Panc1 (cell line): ENCODE data around the gene NTM.

Experiments
- TF ChIP-seq, protein P1 (sequence below): fragments of 450-650 bp; IDR thresholded peaks from 2 replicates; pipeline ENCODE4 v1.5.1; 2017; ENCODE audit warnings: mild to moderate bottlenecking
- TF ChIP-seq, protein P2 (sequence below), 2 experiments: IDR thresholded peaks; 2 replicates each; pipeline ENCODE4 v1.6.1; 2011 to 2012; ENCODE audit warnings: low read depth in 2 of 2, control low read depth in 1 of 2, low read length in 1 of 2, mild to moderate bottlenecking in 1 of 2, moderate library complexity in 1 of 2; ENCODE audit not compliant: insufficient read depth in 1 of 2

DNA sequence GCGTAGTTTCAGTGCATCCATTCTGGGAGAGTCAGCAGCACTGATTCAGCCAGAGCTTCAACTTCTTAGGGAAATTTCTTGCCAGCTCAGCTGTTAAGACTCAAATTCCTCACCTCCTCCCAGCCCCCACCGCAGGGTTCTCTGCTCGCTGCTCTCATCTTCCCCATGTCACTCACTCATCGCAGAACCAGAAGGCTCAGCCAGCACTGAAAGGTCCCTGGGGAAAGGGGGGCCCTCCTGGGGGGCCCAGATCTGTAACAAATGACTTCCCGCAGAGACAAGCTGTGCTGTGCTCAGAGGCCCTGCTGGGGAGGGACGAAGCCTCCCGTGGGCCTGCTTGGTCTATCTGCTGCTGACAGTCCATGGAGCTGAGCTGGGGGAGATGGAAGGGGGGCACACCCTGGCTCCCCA, 220.6 kb downstream of the NTM start:
- TF ChIP-seq, protein P1, sequence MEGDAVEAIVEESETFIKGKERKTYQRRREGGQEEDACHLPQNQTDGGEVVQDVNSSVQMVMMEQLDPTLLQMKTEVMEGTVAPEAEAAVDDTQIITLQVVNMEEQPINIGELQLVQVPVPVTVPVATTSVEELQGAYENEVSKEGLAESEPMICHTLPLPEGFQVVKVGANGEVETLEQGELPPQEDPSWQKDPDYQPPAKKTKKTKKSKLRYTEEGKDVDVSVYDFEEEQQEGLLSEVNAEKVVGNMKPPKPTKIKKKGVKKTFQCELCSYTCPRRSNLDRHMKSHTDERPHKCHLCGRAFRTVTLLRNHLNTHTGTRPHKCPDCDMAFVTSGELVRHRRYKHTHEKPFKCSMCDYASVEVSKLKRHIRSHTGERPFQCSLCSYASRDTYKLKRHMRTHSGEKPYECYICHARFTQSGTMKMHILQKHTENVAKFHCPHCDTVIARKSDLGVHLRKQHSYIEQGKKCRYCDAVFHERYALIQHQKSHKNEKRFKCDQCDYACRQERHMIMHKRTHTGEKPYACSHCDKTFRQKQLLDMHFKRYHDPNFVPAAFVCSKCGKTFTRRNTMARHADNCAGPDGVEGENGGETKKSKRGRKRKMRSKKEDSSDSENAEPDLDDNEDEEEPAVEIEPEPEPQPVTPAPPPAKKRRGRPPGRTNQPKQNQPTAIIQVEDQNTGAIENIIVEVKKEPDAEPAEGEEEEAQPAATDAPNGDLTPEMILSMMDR: no peak
- TF ChIP-seq, protein P2, sequence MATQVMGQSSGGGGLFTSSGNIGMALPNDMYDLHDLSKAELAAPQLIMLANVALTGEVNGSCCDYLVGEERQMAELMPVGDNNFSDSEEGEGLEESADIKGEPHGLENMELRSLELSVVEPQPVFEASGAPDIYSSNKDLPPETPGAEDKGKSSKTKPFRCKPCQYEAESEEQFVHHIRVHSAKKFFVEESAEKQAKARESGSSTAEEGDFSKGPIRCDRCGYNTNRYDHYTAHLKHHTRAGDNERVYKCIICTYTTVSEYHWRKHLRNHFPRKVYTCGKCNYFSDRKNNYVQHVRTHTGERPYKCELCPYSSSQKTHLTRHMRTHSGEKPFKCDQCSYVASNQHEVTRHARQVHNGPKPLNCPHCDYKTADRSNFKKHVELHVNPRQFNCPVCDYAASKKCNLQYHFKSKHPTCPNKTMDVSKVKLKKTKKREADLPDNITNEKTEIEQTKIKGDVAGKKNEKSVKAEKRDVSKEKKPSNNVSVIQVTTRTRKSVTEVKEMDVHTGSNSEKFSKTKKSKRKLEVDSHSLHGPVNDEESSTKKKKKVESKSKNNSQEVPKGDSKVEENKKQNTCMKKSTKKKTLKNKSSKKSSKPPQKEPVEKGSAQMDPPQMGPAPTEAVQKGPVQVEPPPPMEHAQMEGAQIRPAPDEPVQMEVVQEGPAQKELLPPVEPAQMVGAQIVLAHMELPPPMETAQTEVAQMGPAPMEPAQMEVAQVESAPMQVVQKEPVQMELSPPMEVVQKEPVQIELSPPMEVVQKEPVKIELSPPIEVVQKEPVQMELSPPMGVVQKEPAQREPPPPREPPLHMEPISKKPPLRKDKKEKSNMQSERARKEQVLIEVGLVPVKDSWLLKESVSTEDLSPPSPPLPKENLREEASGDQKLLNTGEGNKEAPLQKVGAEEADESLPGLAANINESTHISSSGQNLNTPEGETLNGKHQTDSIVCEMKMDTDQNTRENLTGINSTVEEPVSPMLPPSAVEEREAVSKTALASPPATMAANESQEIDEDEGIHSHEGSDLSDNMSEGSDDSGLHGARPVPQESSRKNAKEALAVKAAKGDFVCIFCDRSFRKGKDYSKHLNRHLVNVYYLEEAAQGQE (IDR thresholded peaks at IDR 0.05; ENCODE audit: insufficient read depth in 1 of 2, low read depth in 2 of 2, low read length in 1 of 2): no peak
